GM12878 (cell line): Measurements from ENCODE around the gene CALR. TPM values are rescaled to one million over a fixed set of nuclear protein-coding genes. Genes with fewer than 3 reads are reported as not detected.
A peak's percentile ranks its signal among the peaks of the same experiment; 100 is the strongest.

ENCODE experiments used
- BCL11A ChIP-seq: IDR thresholded peaks from 2 replicates; pipeline ENCODE4 v1.6.1; 2011; ENCODE audit warnings: low read depth, low read length
- BHLHE40 ChIP-seq, 2 experiments: fragments of 450-650 bp in 1 of 2; IDR thresholded peaks; 2 replicates each; pipeline ENCODE4 v1.6.1; 2011 to 2017; ENCODE audit warnings: low read depth in 2 of 2, borderline replicate concordance in 1 of 2, improper control_type of control experiment in 1 of 2, low read length in 1 of 2, mild to moderate bottlenecking in 1 of 2
- CHD2 ChIP-seq: IDR thresholded peaks from 2 replicates; pipeline ENCODE4 v1.6.1; 2011; ENCODE audit warnings: low read depth, low read length, improper control_type of control experiment, borderline replicate concordance
- CHD4 ChIP-seq: fragments of 200-600 bp; sonication (generic); IDR thresholded peaks from 2 replicates; pipeline ENCODE4 v1.6.1; 2016; ENCODE audit warnings: mild to moderate bottlenecking
- EED ChIP-seq: sonication (generic); IDR thresholded peaks from 2 replicates; pipeline ENCODE4 v1.6.1; 2016; ENCODE audit warnings: antibody characterized with exemption, low read depth
- EGR1 ChIP-seq, 2 experiments: IDR thresholded peaks; 1 replicate in 1 of 2; 2 replicates in 1 of 2; pipeline ENCODE4 v1.6.1; 2011 to 2012; ENCODE audit warnings: low read depth in 2 of 2, low read length in 2 of 2, borderline replicate concordance in 1 of 2, mild to moderate bottlenecking in 1 of 2, moderate library complexity in 1 of 2
- ESRRA ChIP-seq: IDR thresholded peaks from 2 replicates; pipeline ENCODE4 v1.6.1; 2012; ENCODE audit warnings: mild to moderate bottlenecking, low read length, improper control_type of control experiment
- GABPA ChIP-seq: IDR thresholded peaks from 2 replicates; pipeline ENCODE4 v1.6.1; 2014; ENCODE audit warnings: antibody characterized with exemption, low read depth, mild to moderate bottlenecking, inconsistent platforms
- JUNB ChIP-seq: IDR thresholded peaks from 2 replicates; pipeline ENCODE4 v1.6.1; 2016; ENCODE audit warnings: antibody characterized with exemption, mild to moderate bottlenecking
- KLF5 ChIP-seq: fragments of 450-650 bp; IDR thresholded peaks from 2 replicates; pipeline ENCODE4 v1.6.1; 2014; ENCODE audit warnings: mild to moderate bottlenecking; ENCODE audit not compliant: partially characterized antibody
- MTA3 ChIP-seq: IDR thresholded peaks from 2 replicates; pipeline ENCODE4 v1.6.1; 2012; ENCODE audit warnings: low read length, inconsistent platforms, borderline replicate concordance
- MYB ChIP-seq: fragments of 150-350 bp; IDR thresholded peaks from 2 replicates; pipeline ENCODE4 v1.6.1; 2014; ENCODE audit warnings: mild to moderate bottlenecking, low read depth, low read length, borderline replicate concordance
- NR2F1 ChIP-seq: fragments of 450-650 bp; conservative IDR thresholded peaks from 2 replicates; pipeline ENCODE4 v1.6.1; 2017; ENCODE audit warnings: mild to moderate bottlenecking
- NRF1 ChIP-seq: conservative IDR thresholded peaks from 2 replicates; pipeline ENCODE4 v1.6.1; 2011; ENCODE audit warnings: mild to moderate bottlenecking, low read depth, low read length, improper control_type of control experiment
- POLR2AphosphoS2 ChIP-seq: IDR thresholded peaks from 2 replicates; pipeline ENCODE4 v1.6.1; 2011; ENCODE audit warnings: low read depth, mild to moderate bottlenecking, low read length, improper control_type of control experiment, moderate library complexity
- RB1 ChIP-seq: fragments of 450-650 bp; formaldehyde crosslinking; IDR thresholded peaks from 2 replicates; pipeline ENCODE4 v1.6.1; 2017; ENCODE audit warnings: mild to moderate bottlenecking, borderline replicate concordance
- RBBP5 ChIP-seq: fragments of 200-600 bp; sonication (generic); conservative IDR thresholded peaks from 2 replicates; pipeline ENCODE4 v1.6.1; 2016
- RFX5 ChIP-seq: IDR thresholded peaks from 2 replicates; pipeline ENCODE4 v1.6.1; 2011; ENCODE audit warnings: low read depth, low read length, improper control_type of control experiment
- SIN3A ChIP-seq: IDR thresholded peaks from 2 replicates; pipeline ENCODE4 v1.6.1; 2012; ENCODE audit warnings: low read depth, low read length, improper control_type of control experiment
- SIX5 ChIP-seq: IDR thresholded peaks from 2 replicates; pipeline ENCODE4 v1.6.1; 2011; ENCODE audit warnings: mild to moderate bottlenecking, low read depth, low read length, moderate library complexity; ENCODE audit not compliant: severe bottlenecking
- SMAD1 ChIP-seq: fragments of 450-650 bp; IDR thresholded peaks from 2 replicates; pipeline ENCODE4 v1.6.1; 2018; ENCODE audit warnings: mild to moderate bottlenecking, low read depth; ENCODE audit not compliant: partially characterized antibody
- SPI1 ChIP-seq: IDR thresholded peaks from 2 replicates; pipeline ENCODE4 v1.6.1; 2011; ENCODE audit warnings: low read depth, mild to moderate bottlenecking, low read length, moderate library complexity, borderline replicate concordance; ENCODE audit not compliant: insufficient read depth
- SUZ12 ChIP-seq: fragments of 200-600 bp; sonication (generic); IDR thresholded peaks from one replicate; pipeline ENCODE4 v1.6.1; 2018; ENCODE audit warnings: antibody characterized with exemption, mild to moderate bottlenecking; ENCODE audit not compliant: unreplicated experiment
- TAF1 ChIP-seq: IDR thresholded peaks from 2 replicates; pipeline ENCODE4 v1.6.1; 2011; ENCODE audit warnings: mild to moderate bottlenecking, low read depth, low read length, borderline replicate concordance
- YBX1 ChIP-seq: fragments of 450-650 bp; IDR thresholded peaks from 2 replicates; pipeline ENCODE4 v1.6.1; 2016; ENCODE audit warnings: antibody characterized with exemption
- ZNF207 ChIP-seq: fragments of 450-650 bp; IDR thresholded peaks from 2 replicates; pipeline ENCODE4 v1.6.1; 2014; ENCODE audit warnings: antibody characterized with exemption, mild to moderate bottlenecking, borderline replicate concordance
- ZSCAN29 ChIP-seq: fragments of 450-650 bp; IDR thresholded peaks from 2 replicates; pipeline ENCODE4 v1.6.1; 2017; ENCODE audit warnings: mild to moderate bottlenecking, moderate library complexity
- polyA plus RNA-seq, 11 experiments: library from polyadenylated mRNA; depleted of rRNA in 4 of 11; unstranded in 6 of 11; stranded (reverse) in 5 of 11; fragments of >200 nt; fragmentation: Nextera tagmentation in 4 of 11; fragmentation: Illumina TruSeq in 1 of 11; extraction: Ambion mirVana in 4 of 11; extraction: Trizol in 1 of 11; gene quantifications; 1 replicate in 1 of 11; 2 replicates in 10 of 11; pipeline versions ENCODE4 v1.2.1 to v1.2.3, GENCODE V29; 2011 to 2016; ENCODE audit warnings: inconsistent platforms in 2 of 11, missing spikeins in 2 of 11, low read depth in 1 of 11
- total RNA-seq, 4 experiments: library from RNA; depleted of rRNA in 3 of 4; stranded (reverse); fragments of >200 nt in 3 of 4; fragmentation: Illumina TruSeq in 1 of 4; extraction: Trizol in 1 of 4; gene quantifications; 2 replicates each; pipeline versions ENCODE4 v1.2.1 to v1.2.3, GENCODE V29; 2013 to 2021
- TF ChIP-seq, protein P1 (sequence below): IDR thresholded peaks from 2 replicates; pipeline ENCODE4 v1.6.1; 2012; ENCODE audit warnings: low read depth, low read length, improper control_type of control experiment
- TF ChIP-seq, protein P2 (sequence below): fragments of 450-650 bp; IDR thresholded peaks from 2 replicates; pipeline ENCODE4 v1.6.1; 2018; ENCODE audit warnings: mild to moderate bottlenecking, low read depth, moderate library complexity; ENCODE audit not compliant: partially characterized antibody

CALR gene
- total and polyA plus RNA-seq, 10 of the 15 experiments (the other 5 are each of a cell fraction or from before 2014, with no cell fraction given): 202 to 1,451 (median 749) TPM

DNA sequence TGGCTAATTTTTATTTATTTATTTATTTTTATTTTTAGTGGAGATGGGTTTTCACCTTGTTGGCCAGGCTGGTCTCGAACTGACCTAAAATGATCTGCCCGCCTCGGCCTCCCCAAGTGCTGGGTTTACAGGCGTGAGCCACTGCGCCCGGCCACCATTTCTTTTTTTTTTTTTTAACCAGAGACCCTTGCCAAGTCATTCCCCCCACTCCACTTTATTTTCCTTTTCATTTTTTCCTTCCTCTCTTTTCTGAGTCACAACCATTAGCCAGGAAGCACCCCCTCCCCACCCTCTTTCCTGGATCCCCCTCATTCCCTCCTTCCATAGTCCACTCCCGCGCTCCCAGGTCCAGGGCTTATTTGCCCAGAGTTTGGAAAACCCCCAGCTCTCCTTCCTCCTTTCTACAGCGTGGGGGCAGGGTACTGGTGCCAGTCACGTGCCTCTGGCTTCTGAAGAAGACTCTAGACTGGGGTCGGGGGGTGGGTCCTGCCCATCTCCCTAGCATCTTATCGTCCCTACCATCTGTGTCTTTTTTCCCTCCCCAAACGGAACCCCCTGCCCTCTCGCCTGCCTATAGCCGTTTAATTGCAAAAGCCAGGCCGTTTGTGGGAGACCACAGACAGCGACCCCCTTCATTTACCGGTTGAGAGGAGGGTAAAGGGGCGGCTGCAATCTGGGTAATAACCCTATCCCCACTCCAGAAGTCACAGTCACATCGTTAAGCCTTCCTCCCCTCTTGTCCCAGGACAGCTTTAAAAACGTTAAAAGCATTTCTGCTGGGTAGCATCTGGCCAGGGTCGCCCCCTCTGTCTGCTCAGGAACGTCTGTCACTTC, 1.1 kb upstream of the CALR start (continued):
- TF ChIP-seq NRF1 (no peak), BHLHE40 (IDR thresholded peaks at IDR 0.05; ENCODE audit: borderline replicate concordance in 1 of 2, low read depth in 2 of 2, low read length in 1 of 2) (peak; percentile 88 to 92), SIX5 (no peak), SUZ12 (no peak), ESRRA (no peak), TAF1 (no peak), EED (peak; percentile 81), RBBP5 (no peak), SIN3A (no peak), RB1 (no peak), EGR1 (IDR thresholded peaks at IDR 0.05; ENCODE audit: borderline replicate concordance in 1 of 2, low read depth in 2 of 2, low read length in 2 of 2) (no peak), CHD4 (no peak), SPI1 (no peak), RFX5 (no peak), NR2F1 (no peak), MYB (no peak), ZSCAN29 (no peak), POLR2AphosphoS2 (no peak), KLF5 (no peak), GABPA (no peak), BCL11A (no peak), CHD2 (no peak), YBX1 (no peak), JUNB (no peak), MTA3 (no peak), ZNF207 (no peak), SMAD1 (no peak)
- TF ChIP-seq, protein P1, sequence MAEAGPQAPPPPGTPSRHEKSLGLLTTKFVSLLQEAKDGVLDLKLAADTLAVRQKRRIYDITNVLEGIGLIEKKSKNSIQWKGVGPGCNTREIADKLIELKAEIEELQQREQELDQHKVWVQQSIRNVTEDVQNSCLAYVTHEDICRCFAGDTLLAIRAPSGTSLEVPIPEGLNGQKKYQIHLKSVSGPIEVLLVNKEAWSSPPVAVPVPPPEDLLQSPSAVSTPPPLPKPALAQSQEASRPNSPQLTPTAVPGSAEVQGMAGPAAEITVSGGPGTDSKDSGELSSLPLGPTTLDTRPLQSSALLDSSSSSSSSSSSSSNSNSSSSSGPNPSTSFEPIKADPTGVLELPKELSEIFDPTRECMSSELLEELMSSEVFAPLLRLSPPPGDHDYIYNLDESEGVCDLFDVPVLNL: no peak
- TF ChIP-seq, protein P2, sequence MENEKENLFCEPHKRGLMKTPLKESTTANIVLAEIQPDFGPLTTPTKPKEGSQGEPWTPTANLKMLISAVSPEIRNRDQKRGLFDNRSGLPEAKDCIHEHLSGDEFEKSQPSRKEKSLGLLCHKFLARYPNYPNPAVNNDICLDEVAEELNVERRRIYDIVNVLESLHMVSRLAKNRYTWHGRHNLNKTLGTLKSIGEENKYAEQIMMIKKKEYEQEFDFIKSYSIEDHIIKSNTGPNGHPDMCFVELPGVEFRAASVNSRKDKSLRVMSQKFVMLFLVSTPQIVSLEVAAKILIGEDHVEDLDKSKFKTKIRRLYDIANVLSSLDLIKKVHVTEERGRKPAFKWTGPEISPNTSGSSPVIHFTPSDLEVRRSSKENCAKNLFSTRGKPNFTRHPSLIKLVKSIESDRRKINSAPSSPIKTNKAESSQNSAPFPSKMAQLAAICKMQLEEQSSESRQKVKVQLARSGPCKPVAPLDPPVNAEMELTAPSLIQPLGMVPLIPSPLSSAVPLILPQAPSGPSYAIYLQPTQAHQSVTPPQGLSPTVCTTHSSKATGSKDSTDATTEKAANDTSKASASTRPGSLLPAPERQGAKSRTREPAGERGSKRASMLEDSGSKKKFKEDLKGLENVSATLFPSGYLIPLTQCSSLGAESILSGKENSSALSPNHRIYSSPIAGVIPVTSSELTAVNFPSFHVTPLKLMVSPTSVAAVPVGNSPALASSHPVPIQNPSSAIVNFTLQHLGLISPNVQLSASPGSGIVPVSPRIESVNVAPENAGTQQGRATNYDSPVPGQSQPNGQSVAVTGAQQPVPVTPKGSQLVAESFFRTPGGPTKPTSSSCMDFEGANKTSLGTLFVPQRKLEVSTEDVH: no peak
